GOT3 (cell line): ENCODE measurements around the gene CCDC158.
"Not testable (repeated sequence)": the region's sequence is repeated elsewhere in the genome, so short reads cannot be mapped to it uniquely, and the experiment has no call there.

Experiments used
- DNase-seq: peaks from one replicate; lab custom pipeline; 2025; ENCODE audit warnings: mixed read lengths; lab: John Stamatoyannopoulos, UW

Gene CCDC158

DNA sequence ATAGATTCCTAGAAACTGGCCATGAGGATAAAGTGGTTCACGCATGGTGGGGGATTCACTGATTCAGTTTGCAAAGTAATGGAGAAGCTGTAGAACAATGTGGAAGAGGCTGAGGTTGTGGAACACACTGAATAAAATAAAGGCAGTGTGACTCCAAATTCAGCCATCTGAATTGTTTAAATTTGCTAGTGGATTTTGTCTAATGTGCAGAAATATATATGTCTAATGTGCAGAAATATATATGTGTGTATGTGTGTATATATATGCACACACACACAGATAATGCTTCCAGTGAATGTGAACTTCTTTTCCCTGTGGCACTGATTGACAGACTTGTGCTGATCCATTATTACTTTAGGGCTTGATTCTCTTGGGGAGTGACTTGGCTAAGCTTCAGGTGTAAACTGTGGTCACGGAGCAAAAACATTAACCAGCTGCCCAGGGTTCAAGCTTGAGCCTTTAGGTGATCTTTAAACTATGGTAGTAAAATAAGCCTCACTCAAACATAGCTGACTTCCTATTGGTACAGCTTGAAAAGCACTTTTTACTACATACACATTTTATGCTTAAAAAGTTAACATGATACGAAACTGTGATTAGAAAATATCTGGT is 110.9 kb downstream of the CCDC158 start:
- DNase-seq: no peak

DNA sequence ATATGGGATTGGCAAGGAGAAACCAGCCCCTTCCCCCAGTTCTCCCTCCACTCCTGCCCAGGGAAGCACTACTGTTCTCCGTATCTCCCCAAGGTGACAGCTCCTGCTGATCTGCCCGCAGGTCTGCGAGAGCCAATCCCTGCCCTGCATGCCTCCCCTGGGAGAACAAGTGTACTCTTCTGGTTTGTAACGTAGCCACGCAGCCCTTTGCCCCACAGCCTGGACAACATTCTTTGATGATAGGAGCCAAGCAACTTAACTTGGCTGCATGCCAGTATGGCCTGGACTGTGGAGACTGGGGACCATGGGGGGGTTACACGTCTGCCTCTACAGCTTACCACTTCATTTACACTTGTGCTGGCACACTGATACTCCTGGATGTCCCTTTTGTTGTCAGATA is 112.4 kb downstream of the CCDC158 start:
- no peak for DNase-seq

DNA sequence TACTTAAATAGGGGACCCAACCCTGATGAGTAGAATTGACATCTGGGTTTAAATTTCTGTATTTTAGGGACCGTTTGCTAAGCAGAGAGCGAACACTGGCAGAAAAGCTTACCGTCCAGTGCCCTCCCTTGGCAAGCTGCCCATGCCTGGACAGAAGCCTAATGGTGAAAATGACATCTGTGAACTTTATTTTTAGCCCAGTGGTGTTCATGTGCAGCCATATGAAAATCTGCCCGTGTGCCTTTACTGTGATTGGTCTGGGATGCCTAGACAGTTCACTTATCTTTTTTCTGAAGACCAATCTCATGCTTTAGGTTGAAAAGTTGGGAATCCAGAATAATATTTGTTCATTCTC is 113.3 kb downstream of the CCDC158 start:
- no peak for DNase-seq

DNA sequence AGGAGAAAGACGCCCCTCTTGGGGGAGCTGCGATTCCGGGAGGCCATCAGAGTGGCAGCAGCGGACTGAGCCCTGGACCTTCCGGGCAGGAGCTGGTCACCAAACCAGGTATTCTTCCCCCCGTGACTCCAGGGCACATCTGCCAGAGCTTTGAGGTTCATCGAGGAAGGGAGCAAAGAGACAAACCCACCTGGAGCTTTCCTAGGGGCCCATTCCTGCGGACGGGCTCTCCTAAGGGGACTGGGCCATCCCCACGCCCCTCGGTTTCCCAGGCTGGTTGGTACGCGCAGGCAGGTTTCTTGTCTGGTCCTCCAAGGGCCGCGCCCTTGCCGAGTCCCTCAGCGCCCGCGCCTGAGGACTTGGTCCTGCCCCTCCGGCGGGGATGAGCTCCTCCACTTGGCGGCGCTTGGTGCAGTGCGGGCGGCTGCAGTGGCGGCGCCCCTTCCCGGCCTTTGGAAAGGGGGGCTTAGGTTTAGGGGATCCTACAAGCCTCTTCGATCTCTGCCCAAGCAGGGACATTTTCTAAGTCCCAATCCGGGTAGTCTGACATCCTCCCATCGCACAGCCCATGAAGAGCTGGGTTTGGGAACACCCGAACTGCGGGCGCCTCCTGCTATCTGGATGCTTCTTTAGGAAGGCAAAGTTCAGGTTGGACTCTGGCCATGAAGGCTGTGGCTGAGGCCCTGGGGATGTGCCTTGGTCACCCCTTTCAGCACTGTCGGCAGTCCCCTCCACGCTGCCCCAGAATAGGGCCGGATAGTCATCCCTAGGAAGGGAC is 113.9 kb downstream of the CCDC158 start:
- DNase-seq: no peak

DNA sequence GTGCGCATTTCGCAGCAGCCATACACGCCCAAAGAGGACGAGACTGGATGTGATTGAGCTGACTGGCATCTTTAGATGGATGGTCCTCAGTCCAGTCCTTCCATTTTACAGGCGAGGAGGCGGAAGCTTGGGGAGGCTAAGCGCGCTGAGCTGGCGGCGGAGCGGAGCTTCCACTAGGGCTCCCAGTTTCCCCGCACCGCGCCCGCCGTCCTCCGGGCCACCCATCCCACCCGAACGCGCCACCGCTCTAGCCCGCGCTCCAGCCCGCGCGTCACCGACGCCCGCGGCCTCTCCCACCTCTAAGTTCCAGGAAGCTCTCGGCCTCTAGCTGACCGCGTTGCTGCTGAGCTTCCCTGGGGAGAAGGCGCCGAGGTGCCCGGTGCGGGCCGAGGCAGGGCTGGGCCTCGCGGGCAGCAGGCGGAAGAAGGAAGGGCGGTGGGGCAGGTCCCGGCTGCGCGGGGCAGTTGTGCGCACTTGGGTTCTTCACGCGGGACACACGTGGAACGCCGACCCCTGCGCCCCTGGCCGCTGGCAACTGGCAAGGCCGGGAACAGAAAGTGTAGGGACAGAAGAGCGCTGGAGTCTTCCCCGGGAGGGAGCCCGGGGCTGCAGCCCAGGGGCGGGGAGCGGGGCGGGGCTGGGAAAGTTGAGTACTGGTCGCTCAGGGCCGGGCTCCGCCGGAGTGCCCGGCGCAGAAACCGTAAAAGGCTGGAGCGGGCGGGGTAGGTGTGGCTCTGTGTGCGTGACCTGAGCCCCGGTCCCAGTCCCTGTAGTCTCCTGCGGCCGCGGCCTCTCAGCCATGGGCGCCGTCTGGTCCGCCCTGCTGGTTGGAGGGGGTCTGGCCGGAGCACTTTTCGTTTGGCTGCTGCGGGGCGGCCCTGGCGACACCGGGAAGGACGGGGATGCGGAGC is 114.7 kb downstream of the CCDC158 start, which contains the start of gene STBD1:
TSS of gene STBD1 (plus strand) at position 763 of the 911 bp plus-strand sequence. CDS start at position 800, 37 bp downstream.
- DNase-seq: peak; percentile 40

DNA sequence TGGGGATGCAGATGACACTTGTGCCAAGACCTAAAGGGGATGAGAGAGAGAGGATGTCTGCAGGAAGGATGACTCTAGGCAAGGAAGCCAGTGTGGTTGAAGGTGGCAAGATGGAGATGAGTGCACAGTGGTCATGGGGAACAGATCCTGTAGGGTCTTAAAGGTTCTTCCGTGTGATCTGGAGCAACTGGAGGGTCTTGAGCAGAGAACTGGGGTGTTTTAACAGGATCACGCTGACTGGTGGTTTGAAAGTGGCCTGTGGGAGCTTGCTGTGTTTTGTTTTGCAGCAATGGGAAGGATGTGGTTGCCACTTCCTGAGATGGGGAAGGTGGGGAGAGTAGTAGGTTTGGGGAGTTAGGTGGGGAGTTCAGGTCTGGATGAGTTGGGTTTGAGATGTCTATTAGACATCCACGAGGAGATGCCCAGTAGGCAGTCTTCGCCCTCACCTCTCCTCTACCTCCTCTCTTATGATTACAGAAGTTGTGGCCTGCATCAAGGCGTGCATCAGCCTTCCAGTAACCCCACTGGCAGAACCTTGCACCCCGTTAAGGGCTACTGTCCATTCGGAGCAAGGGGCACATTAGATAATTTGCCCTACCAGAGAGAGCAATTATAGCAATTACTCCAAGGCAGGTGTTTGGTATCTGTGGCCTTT is 115.8 kb downstream of the CCDC158 start:
- no peak for DNase-seq

DNA sequence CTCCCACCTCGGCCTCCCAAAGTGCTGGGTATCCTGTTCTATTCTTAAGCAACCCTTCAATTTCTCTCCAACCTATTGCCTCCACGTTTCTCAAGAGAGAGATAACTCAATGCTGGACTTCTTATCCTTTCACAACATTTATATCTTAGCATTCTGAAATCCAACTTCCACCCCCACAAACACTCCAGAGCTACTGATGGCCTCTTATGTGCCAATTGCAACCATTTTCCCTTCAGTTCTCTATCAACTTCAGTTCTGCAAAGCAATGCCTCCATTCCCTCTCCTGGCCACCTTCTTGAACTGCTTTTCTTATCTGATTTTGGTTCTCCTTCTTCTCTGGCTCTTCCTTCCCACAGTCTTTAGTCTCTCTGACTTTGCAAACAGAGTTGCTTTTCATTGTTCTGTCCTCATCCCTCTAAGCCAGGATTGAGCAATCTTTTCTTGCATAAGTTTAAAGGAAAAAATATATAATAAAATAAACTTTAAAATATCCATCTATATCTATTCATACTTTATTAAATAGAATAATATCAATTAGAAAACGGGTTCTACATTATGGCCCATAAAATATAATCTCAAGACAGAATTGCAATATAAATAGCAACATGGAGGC is 118.0 kb downstream of the CCDC158 start:
- DNase-seq: no peak

DNA sequence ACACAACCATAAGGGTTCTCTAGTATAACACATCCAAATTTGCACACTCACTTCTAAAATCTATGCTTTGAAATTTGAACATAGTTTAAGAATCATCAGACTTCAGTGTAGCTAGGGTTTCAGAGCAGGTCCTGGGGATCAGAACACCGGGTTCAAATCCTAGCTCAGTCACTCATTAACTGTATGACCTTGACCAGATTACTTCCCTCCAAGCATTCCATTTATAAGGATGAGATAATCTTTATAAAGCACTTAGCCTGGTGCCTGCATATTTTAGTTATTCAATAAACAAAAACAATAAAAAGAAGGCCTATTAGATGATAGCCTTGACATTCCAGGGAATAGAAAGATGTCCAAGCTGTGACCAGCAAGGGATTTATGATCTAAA is 119.2 kb downstream of the CCDC158 start:
- no peak for DNase-seq

DNA sequence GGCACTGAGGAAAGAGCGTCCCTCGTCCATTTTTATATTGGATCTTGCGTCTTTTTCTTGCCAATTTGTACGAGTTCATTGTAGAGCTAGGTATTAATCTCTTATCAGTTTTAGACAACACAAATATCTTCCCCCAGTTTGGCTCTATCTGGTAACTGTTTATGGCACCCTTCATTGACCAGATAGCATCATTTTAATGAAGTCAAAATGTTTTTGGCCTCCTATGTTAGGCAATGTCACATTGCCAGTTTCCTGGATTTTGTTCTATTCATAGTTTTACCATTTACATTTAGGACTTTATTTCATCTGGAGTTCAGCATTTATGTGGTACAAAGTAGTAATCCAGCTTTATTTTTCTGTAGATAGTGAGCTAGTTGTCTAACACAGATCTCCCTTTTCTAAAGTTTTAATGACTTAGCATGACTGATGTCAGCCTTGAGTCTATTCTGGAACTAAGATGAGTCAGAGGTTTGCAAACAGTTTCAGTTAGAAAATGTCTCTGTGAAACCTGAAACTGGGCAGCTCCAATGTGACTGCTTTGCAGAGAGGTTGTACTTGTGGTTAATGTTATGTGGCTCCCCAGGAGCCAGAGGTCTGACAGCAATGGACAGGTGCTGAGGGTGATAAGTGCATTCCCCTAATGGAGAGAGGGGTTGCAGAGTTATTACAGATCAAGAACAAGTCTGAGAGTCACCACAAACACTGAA is 119.7 kb downstream of the CCDC158 start:
- DNase-seq: no peak

DNA sequence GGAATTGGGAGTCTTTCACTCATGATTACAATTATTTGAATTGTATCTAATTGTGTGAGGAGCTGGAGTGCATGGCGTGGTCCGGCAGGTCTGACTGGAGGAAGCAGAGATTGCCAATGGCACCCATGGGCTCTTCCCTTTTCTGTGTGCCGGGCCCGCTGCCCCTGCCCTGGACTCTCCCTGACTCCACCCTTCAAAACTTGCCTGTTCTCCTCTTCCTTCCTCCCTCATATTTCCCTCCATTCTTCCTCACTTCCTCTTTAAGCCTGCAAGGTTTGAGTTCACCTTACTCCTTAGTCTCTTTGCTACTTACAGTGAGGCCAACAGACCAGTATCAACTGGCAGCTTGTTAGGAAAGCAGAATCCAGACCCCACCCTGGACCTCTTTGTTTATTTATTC is 120.9 kb downstream of the CCDC158 start:
- no peak for DNase-seq

DNA sequence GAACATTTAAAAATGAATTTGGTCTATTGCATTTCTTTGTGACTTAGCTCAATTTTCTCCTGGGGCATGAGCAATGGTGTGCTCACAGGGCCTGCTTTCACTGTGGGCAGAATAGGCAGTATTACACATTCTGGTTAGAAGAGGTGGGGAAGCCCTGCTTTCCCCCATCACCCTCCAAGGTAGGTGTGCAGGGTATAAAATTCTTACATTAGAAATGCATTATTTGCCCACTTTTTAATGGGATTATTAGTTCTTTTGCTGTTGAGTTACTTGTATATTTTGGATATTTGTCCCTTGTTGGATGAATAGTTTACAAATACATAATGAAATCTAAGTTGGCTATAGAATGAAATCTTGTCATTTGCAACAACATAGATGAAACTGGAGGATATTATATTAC is 122.7 kb downstream of the CCDC158 start:
- no peak for DNase-seq

DNA sequence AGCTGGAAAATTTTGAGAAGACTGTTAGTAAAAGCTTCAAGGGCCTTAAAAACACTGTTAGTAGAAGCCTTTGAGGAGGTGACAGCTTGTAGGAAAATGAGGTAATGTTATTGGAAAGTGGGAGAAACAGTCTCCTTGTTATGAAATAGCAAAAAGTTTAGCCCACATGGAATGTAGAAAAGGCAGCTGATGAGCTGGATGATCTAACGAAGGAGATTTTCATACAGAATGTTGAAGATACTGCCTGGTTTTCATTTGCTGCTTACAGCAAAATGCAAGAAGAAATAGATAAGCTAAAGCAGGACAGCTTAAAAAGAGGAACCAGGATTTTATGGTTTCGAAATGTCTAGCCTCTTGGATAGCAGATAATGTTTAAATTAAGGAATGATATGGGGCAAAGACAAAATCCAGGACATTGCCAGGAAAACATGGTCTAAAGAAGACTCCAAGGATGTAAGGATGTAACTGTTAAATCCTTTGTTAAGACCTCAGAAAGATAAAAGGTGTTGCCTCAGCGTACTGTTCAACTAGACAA is 124.6 kb downstream of the CCDC158 start:
- DNase-seq: no peak

DNA sequence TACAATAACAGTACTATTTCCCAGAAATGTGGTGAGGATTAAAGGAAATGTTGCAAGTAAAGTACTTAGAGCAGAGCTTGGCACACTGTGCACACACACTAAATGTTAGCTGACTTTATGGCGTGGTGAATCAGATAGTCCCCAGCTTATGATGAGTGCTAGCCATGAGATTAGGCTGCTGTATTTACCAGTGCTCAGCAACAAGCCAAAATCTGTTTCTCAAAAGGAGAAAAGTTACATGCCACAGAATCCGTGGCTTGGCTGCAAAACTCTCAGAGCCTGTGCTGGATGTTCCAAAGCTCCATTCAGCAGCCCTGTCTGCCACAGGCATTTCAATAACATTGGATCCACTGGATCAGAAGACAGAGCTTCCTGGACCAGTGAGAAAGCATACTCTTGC is 127.2 kb downstream of the CCDC158 start:
- no peak for DNase-seq

DNA sequence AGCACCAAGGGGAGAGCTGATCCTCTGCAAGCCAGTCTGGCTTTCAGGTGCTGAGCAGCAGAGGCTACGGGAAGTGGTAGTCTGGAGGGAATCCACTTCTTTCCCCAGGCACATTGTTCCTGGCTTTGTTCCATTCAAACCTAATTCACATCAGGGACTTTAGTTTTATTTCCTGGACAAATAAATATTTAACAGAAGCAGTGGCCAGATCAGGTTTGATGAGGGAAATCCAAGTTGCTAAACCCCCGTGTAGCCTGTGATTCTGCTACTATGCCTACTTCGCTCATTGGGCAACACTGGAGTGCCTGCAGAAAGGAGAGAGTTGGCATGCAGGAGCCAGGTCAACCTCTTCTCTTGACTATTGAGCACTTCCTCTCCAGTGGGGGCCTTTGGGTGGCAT is 128.2 kb downstream of the CCDC158 start:
- DNase-seq: no peak

DNA sequence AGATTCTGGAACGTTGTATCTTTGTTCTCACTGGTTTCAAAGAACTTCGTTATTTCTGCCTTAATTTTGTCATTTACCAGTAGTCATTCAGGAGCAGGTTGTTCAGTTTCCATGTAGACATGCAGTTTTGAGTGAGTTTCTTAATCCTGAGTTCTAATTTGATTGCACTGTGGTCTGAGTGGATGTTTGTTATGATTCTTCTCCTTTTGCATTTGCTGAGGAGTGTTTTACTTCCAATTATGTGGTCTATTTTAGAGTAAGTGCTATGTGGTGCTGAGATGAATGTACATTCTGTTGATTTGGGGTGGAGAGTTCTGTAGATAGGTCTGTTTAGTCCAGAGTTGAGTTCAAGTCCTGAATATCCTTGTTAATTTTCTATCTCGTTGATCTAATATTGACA is 133.1 kb downstream of the CCDC158 start:
- DNase-seq: not testable (repeated sequence)

DNA sequence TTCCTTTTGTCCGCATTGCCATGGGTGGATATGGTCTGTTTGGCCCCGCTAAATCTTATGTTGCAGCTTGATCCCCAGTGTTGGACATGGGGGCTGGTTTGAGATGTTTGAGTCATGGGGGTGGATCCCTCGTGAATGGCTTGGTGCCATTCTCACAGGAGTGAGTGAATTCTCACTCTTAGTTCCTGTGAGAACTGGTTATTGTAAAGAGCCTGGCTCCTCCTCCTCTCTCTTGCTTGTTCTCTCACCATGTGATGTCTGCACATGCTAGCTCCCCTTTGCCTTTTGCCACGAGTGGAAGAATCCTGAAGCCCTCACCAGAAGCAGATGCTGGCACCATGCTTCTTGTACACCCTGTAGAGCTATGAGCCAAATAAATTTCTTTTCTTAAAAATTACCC is 137.0 kb downstream of the CCDC158 start:
- DNase-seq: no peak

DNA sequence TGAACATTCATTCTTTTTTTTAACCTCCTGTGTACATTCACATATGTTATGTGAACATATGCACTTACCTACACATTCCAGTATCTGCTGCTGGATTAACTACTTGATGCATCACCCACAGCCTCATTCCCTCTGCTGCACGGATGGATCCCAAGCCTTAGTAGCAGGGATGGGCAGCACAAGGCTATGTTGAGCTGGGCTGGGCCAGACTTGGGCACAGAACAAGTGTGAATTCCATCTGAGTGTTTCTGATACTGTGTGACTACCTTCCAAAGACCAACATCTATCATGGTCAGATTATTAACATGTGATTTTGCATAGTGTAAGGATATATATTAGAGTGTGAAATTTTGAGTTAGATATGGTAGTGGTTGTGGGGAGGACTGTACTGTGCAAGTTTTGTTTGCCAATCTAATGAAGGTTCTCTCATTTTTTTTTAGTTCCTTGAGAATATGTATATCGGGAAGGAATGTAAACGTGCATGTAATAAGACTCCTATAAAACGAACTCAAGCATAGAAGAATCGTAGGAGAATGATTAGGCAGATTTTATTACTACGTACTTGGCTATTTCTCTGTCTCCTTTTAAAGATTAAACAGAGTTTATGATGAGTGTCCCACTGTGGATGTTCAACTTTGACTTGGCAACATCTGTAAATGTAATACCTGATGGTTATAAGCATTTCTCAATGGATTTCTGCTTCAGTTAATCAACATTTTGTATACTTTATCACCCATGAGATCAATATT is 137.8 kb downstream of the CCDC158 start:
- no peak for DNase-seq

DNA sequence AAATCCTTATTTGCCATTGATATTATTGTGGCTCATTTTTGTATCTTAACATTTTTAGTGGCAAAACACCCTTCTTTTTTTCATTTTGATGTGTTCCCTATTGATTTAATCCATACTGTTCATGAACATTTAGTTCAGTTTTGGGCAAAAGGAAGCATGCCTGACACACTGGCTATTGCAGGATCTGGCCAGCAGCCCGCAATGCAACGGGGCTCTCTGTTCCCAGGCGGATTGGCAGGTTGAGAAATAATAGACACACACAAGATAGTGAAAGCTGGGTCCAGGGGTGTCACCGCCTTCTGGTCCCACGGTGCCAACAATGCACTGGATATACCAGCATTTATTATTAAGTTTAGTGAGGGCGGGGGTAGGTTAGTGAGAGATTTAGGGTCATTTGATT is 139.3 kb downstream of the CCDC158 start:
- DNase-seq: not testable (repeated sequence)

DNA sequence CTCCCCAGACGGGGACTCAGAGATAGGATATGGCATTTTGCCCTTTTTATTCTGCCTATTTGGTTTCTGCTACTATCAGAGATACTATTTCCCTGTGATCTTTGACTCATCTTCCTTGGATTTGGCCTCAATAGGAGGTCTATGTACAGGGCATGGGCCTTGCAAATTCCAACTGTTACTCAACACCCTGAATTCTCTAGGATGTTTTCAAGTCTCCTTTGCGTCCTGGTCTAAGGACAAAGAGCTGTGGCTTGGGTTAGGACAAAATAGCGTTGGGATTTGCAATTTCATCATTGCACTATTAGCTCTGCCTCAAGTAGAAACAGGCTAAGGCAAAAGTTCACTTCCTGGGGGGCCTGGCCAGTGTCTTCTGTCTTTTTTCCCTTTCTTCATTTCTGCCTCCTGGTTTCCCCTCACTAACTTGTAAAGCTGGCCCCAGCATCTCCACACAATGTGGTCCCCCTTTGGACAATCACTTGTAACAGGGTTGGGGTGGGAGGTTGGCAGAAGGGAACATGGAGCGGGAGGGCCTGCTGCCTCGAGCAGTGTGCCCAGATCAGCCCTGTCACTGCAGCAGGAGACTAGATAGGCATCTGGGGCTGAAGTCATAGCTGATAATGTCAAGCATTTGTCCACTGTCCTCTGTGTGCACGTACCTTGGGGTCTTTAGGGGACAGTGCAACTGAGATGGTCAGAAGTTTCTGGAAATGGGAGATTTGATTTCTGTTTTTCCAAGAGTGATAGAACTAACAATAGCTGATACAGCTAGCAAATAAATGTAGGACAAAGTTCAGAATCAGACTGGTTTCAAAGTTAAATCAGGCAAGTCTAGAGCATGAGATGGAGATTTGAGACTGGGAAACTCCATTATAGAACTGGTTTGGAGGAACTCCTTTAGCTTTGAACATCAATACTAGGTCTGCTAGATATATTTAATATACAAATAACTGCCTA is 140.2 kb downstream of the CCDC158 start:
- no peak for DNase-seq
